ENCODE measurements around the gene ZNF155.
A peak's percentile ranks its signal among the peaks of the same experiment; 100 is the strongest.

ZNF155 gene

DNA sequence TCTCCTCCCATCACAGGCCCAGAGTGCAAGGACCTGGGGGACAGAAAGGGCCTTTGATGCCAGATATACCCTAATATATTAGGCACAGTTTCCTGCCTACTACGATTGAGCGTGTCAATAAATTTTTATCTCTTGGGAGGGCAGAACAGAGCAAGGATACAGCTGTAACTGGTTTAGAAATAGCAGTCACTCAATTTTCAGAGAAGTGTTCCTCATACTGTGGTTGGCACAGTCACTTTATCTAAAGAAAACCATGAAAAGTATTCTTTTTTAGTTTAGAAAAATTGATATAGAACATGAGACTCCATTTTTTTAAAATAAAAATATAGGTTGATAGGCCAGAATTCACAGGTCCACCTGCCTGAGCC, 460 bp upstream of the ZNF155 start:
- TF ChIP-seq, protein P1, sequence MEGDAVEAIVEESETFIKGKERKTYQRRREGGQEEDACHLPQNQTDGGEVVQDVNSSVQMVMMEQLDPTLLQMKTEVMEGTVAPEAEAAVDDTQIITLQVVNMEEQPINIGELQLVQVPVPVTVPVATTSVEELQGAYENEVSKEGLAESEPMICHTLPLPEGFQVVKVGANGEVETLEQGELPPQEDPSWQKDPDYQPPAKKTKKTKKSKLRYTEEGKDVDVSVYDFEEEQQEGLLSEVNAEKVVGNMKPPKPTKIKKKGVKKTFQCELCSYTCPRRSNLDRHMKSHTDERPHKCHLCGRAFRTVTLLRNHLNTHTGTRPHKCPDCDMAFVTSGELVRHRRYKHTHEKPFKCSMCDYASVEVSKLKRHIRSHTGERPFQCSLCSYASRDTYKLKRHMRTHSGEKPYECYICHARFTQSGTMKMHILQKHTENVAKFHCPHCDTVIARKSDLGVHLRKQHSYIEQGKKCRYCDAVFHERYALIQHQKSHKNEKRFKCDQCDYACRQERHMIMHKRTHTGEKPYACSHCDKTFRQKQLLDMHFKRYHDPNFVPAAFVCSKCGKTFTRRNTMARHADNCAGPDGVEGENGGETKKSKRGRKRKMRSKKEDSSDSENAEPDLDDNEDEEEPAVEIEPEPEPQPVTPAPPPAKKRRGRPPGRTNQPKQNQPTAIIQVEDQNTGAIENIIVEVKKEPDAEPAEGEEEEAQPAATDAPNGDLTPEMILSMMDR (conservative IDR thresholded peaks at IDR 0.05; ENCODE audit: control insufficient read depth, insufficient read depth, low read depth, low read length), result no peak
- peak overlapping the region; percentile 25 for H3K4me3 ChIP-seq (ENCODE audit: control insufficient read depth, low read depth, low read length)
- DNase-seq (ENCODE audit: low read depth), result no peak

DNA sequence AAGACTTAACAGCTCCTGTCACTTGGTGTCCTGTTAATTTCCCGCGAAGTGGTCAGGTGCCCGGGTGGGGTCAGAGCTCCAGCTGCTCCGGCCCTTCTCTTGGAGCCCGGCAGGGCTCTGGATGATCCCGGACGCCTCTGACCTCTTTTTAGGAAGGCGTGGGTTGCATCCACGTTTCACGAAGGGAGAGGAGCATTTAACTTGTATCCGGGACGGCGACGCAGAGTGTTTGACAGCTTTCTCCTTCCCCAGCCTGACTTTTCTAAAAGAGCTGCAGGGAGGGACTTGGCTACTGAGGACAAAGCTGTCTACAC, 656 bp downstream of the ZNF155 start:
- TF ChIP-seq, protein P1 (conservative IDR thresholded peaks at IDR 0.05; ENCODE audit: control insufficient read depth, insufficient read depth, low read depth, low read length), result no peak
- no peak for DNase-seq (ENCODE audit: low read depth)
- peak overlapping the region; percentile 98 for H3K4me3 ChIP-seq (ENCODE audit: control insufficient read depth, low read depth, low read length)

DNA sequence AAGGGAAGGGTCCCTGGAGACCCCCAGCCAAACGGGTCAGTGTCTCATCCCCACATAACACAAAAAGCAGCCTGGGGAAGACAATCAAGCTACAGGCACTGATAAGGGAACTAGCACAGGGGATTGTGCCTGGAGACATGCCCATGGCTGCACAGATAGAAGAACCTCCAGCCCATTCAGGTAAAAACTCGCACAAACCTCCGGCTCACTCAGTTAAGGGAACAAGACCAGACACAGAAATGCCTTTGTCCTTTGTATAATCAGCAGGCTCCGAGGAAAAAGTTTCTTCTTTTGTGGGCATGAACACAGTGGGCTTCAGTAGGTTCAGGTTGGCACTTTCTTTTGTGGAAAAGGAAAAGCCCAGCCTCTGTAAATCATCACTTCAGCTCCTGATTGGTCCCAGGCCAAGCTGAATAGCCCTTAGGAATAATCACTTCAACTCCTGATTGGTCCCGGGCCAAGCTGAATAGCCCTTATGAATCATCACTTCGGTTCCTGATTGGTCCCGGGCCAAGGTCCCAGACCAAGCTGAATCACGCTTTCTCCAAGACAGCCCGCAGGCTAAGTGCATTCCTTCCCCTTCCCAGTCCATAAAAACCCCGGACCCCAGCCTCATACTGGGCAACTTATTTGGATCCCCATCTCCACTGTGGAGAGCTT, 13.8 kb downstream of the ZNF155 start:
- peak; percentile 68 for DNase-seq (ENCODE audit: low read depth)
- TF ChIP-seq, protein P1 (conservative IDR thresholded peaks at IDR 0.05; ENCODE audit: control insufficient read depth, insufficient read depth, low read depth, low read length), result no peak

DNA sequence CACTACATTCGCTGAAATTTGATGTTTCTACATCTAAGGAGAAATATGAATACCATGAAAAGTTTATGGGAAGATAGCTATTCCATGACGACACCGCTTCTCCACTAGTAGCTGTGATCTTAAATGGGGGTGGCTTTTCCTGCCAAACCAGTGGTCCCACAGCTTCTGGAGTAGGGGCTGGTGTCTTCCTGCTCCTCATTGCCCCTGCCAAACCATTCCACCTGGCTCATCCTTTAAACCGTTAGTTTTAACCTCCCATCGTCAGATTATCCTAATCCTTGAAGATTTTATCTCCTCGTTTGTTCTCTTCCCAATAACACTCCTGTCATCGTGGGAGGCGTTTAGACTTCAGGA, 18.2 kb downstream of the ZNF155 start:
- DNase-seq (ENCODE audit: low read depth), result no peak
- TF ChIP-seq, protein P1 (conservative IDR thresholded peaks at IDR 0.05; ENCODE audit: control insufficient read depth, insufficient read depth, low read depth, low read length), result no peak
- H3K4me3 ChIP-seq (ENCODE audit: control insufficient read depth, low read depth, low read length), result peak overlapping the region; percentile 80

More for the DNA sequence above, 13.8 kb downstream of the ZNF155 start:
- no peak overlapping the region for H3K4me3 ChIP-seq (ENCODE audit: control insufficient read depth, low read depth, low read length)

DNA sequence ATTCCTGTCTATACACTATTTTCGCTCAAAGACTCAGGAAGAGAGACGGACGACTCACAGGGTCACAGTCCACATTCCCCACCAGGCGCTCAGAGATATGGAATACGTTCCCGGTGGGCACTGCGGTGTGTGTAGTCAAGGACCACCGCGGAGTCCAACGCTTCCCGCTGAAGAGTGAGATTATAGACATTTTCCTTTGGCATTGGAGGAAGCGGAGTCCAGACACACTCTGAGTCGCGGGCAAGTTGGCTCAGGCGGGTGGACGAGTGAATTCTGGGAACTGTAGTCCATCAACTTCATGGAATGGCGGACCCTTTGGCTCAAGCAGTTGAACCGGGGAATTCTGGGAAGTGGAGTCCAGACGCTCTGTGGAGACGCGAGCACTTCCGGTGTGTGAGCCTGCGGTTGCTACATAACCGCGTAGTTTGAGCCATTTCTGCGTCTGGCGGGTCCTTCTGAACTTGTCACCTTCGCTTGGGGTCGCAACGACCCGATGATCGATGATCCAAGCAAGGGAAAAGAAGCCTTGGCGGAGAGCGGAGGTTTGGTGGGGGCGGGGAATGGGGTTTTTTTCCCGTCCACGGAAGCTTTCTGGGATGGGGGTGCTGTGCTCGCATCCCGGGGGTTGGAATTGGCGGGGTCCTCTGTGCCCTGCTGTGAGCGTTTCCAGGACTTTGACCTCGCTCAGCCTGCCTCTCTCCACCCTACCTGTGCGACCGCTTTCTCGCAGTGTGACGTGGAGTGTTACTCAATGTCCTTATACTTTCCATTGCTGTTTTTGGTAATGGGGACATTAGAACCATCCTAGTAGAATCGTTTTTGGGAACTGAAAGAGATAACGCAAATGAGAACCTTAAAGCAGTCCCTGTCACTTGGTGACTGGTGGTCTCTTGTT, 18.8 kb downstream of the ZNF155 start, which contains the start of gene ZNF230:
Gene ZNF230 (plus strand): TSS at position 392 of the 895 bp plus-strand sequence. CDS start 4,122 bp downstream, outside the sequence.
- H3K4me3 ChIP-seq (ENCODE audit: control insufficient read depth, low read depth, low read length), result peak within 1 kb of the TSS; percentile 80

DNA sequence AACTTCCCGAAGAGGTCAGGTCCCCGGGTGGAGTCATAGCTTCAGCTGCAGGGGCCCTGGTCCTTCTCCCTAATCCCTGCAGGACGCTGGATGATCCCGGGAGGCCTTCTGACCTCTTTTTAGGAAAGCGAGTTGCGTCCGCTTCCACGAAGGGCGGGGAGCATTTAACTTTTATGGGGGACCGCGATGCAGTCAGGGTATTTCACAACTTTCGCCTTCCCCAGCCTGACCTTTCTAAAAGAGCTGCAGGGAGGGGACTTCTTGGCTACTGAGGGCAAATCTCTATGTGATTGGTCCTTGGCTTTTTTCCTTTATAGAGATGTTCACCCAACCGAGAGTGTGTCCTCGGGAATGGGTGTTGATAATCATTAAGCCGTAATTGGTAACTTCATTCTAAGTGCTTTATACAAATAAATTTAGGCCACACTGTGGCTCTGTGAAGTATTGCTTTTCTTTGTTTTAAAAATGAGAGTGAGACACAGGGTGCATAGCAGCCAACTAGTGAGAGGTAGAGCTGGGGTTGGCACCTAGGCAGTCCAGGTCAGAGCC, 19.5 kb downstream of the ZNF155 start:
- TF ChIP-seq, protein P1 (conservative IDR thresholded peaks at IDR 0.05; ENCODE audit: control insufficient read depth, insufficient read depth, low read depth, low read length), result no peak
- peak overlapping the region; percentile 80 for H3K4me3 ChIP-seq (ENCODE audit: control insufficient read depth, low read depth, low read length)
- DNase-seq (ENCODE audit: low read depth), result peak; percentile 14

More for the DNA sequence above, 18.8 kb downstream of the ZNF155 start, which contains the start of gene ZNF230:
- DNase-seq (ENCODE audit: low read depth), result peak; percentile 95
- TF ChIP-seq, protein P1 (conservative IDR thresholded peaks at IDR 0.05; ENCODE audit: control insufficient read depth, insufficient read depth, low read depth, low read length), result no peak
